ENCODE measurements around the gene ZNRD2. TPM values are rescaled to one million over a fixed set of nuclear protein-coding genes. Genes with fewer than 3 reads are reported as not detected.

The ZNRD2 gene
- polyA plus RNA-seq, 1 donor = 61.4 TPM

- peak; percentile 95 for DNase-seq
Observed at GRCh38 chr11:65574109-65574810, 4.0 kb downstream of the ZNRD2 start.

GRCh38 chr11:65574811-65575567 lies 4.7 kb downstream of the ZNRD2 start:
- DNase-seq = no peak

GRCh38 chr11:65575568-65576231 lies 5.4 kb downstream of the ZNRD2 start, which contains the start of gene EHBP1L1:
EHBP1L1 (plus strand) TSS chr11:65576053; CDS start chr11:65576303, 250 bp downstream.
- peak; percentile 61 for DNase-seq

GRCh38 chr11:65576232-65576866 lies 6.1 kb downstream of the ZNRD2 start:
- no peak for DNase-seq

- no peak for DNase-seq
Observed at GRCh38 chr11:65576867-65577755, 6.8 kb downstream of the ZNRD2 start.

GRCh38 chr11:65577756-65578109 lies 7.5 kb downstream of the ZNRD2 start:
- no peak for DNase-seq

GRCh38 chr11:65578134-65578533 lies 7.9 kb downstream of the ZNRD2 start:
- DNase-seq = no peak

GRCh38 chr11:65578667-65579066 lies 8.4 kb downstream of the ZNRD2 start:
- no peak for DNase-seq

GRCh38 chr11:65579291-65579690 lies 9.0 kb downstream of the ZNRD2 start:
- DNase-seq = no peak

- DNase-seq = no peak
Observed at GRCh38 chr11:65580031-65580692, 9.9 kb downstream of the ZNRD2 start.

- no peak for DNase-seq
Observed at GRCh38 chr11:65580756-65581155, 10.5 kb downstream of the ZNRD2 start.

GRCh38 chr11:65581928-65582327 lies 11.7 kb downstream of the ZNRD2 start:
- no peak for DNase-seq

- no peak for DNase-seq
Observed at GRCh38 chr11:65583589-65583988, 13.3 kb downstream of the ZNRD2 start.

GRCh38 chr11:65584106-65584505 lies 13.8 kb downstream of the ZNRD2 start:
- DNase-seq = no peak

- no peak for DNase-seq
Observed at GRCh38 chr11:65584723-65585171, 14.5 kb downstream of the ZNRD2 start.

GRCh38 chr11:65585396-65586246 lies 15.3 kb downstream of the ZNRD2 start:
- no peak for DNase-seq

GRCh38 chr11:65586247-65586630 lies 16.0 kb downstream of the ZNRD2 start:
- DNase-seq = no peak

- no peak for DNase-seq
Observed at GRCh38 chr11:65586676-65587075, 16.4 kb downstream of the ZNRD2 start.

- DNase-seq = no peak
Observed at GRCh38 chr11:65588199-65589054, 18.1 kb downstream of the ZNRD2 start.

Data from hindlimb muscle (tissue), 1 donor.